MCF 10A (cell line): ENCODE measurements around the gene GNG7. TPM values are rescaled to one million over a fixed set of nuclear protein-coding genes. Genes with fewer than 3 reads are reported as not detected.
"Not testable (repeated sequence)": the region's sequence is repeated elsewhere in the genome, so short reads cannot be mapped to it uniquely, and the experiment has no call there.

Experiments
- BruUV-seq: library from RNA; stranded (reverse); fragments of 400-500 nt; replicated peaks from 2 replicates; lab custom pipeline; 2021; lab: Mats Ljungman, UMichigan
- CTCF ChIA-PET: fragments of 300-600 bp; sonication (Branson Sonifier 250); formaldehyde crosslinking; extraction: SDS; loops from one replicate; lab custom pipeline; 2021; ENCODE audit warnings: antibody characterized with exemption, inconsistent platforms; lab: Yijun Ruan, JAX
- POLR2A ChIA-PET: fragments of 300-600, 350-650 bp; sonication (Branson Sonifier 250); formaldehyde crosslinking; extraction: SDS; loops from one replicate; lab custom pipeline; 2020; ENCODE audit warnings: antibody characterized with exemption, inconsistent platforms; lab: Yijun Ruan, JAX
- DNase-seq: peaks from one replicate; pipeline ENCODE4 v3.0.0-alpha.2; 2018; ENCODE audit not compliant: unreplicated experiment
- H3K27ac Mint-ChIP-seq: one replicate; pipeline ENCODE4 v1.8.0; 2022; ENCODE audit warnings: mild to moderate bottlenecking, low read depth, mixed read lengths; ENCODE audit not compliant: unreplicated experiment
- H3K27me3 Mint-ChIP-seq: one replicate; pipeline ENCODE4 v1.8.0; 2022; ENCODE audit warnings: mixed read lengths; ENCODE audit not compliant: insufficient read depth, unreplicated experiment
- H3K36me3 Mint-ChIP-seq: one replicate; pipeline ENCODE4 v1.8.0; 2022; ENCODE audit warnings: mild to moderate bottlenecking, moderate library complexity, mixed read lengths; ENCODE audit not compliant: insufficient read depth, unreplicated experiment
- H3K4me1 Mint-ChIP-seq: one replicate; pipeline ENCODE4 v1.8.0; 2022; ENCODE audit warnings: mixed read lengths; ENCODE audit not compliant: insufficient read depth, unreplicated experiment
- H3K4me3 Mint-ChIP-seq: one replicate; pipeline ENCODE4 v1.8.0; 2022; ENCODE audit warnings: mild to moderate bottlenecking, moderate library complexity, mixed read lengths; ENCODE audit not compliant: unreplicated experiment
- H3K9me3 Mint-ChIP-seq: one replicate; pipeline ENCODE4 v1.8.0; 2022; ENCODE audit warnings: mixed read lengths; ENCODE audit not compliant: unreplicated experiment
- intact Hi-C: fragments of 100-400 bp; cut with micrococcal nuclease; formaldehyde crosslinking; loops from 2 replicates; pipeline ENCODE4 v1.14.1; 2022
- total RNA-seq: library from RNA; stranded (reverse); gene quantifications from 2 replicates; pipeline ENCODE4 v1.2.3, GENCODE V29; 2022
- TF ChIP-seq, protein P1 (sequence below): fragments of 200-600 bp; IDR thresholded peaks from one replicate; pipeline ENCODE4 v1.8.0; 2022; ENCODE audit warnings: antibody characterized with exemption, mild to moderate bottlenecking; ENCODE audit not compliant: unreplicated experiment

The GNG7 gene
- total RNA-seq, 1 experiment from 2014 or later = 0.51 TPM

- Mint-ChIP-seq H3K36me3 (no peaks in the 10 kb centered on the region), H3K4me1 (no peaks in the 10 kb centered on the region), H3K27ac (no peak overlapping the region), H3K4me3 (no peak overlapping the region), H3K9me3 (no peaks in the 10 kb centered on the region), H3K27me3 (peaks cover 59% of the 10 kb centered on the region)
- CTCF ChIA-PET = interaction anchor here (0.6 kb wide), 1 partner anchor 44 kb away, joined by 3 read pairs; no protein-coding TSS in a partner anchor
- intact Hi-C loops = no loop called here
- POLR2A ChIA-PET = no interaction called here
- DNase-seq = no peak
- BruUV-seq = no TSS peak
- TF ChIP-seq, protein P1, sequence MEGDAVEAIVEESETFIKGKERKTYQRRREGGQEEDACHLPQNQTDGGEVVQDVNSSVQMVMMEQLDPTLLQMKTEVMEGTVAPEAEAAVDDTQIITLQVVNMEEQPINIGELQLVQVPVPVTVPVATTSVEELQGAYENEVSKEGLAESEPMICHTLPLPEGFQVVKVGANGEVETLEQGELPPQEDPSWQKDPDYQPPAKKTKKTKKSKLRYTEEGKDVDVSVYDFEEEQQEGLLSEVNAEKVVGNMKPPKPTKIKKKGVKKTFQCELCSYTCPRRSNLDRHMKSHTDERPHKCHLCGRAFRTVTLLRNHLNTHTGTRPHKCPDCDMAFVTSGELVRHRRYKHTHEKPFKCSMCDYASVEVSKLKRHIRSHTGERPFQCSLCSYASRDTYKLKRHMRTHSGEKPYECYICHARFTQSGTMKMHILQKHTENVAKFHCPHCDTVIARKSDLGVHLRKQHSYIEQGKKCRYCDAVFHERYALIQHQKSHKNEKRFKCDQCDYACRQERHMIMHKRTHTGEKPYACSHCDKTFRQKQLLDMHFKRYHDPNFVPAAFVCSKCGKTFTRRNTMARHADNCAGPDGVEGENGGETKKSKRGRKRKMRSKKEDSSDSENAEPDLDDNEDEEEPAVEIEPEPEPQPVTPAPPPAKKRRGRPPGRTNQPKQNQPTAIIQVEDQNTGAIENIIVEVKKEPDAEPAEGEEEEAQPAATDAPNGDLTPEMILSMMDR = no peak
Observed at GRCh38 chr19:2679439-2679838, 23.1 kb downstream of the GNG7 start.

DNA sequence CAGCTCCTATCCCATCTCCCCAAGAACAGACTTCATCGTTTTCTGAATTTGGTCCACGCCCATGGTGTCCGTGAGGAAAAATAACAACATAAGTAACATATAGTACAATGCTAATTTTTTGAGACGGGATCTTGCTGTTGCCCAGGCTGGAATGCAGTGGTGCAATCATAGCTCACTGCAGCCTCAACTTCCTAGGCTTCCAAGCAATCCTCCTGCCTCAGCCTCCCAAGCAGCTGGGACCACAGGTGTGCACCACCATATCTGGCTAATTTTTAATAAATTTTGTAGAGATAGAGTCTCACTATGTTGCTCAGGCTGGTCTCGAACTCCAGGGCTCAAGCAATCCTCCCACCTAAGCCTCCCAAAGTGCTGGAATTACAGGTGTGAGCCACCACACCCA lies 23.5 kb downstream of the GNG7 start:
- H3K27ac Mint-ChIP-seq, POLR2A ChIA-PET, DNase-seq, H3K9me3 Mint-ChIP-seq, H3K36me3 Mint-ChIP-seq, BruUV-seq, H3K4me3 Mint-ChIP-seq, H3K4me1 Mint-ChIP-seq, intact Hi-C loops, CTCF ChIA-PET: not testable (repeated sequence)
- peaks cover 60% of the 10 kb centered on the region for H3K27me3 Mint-ChIP-seq

DNA sequence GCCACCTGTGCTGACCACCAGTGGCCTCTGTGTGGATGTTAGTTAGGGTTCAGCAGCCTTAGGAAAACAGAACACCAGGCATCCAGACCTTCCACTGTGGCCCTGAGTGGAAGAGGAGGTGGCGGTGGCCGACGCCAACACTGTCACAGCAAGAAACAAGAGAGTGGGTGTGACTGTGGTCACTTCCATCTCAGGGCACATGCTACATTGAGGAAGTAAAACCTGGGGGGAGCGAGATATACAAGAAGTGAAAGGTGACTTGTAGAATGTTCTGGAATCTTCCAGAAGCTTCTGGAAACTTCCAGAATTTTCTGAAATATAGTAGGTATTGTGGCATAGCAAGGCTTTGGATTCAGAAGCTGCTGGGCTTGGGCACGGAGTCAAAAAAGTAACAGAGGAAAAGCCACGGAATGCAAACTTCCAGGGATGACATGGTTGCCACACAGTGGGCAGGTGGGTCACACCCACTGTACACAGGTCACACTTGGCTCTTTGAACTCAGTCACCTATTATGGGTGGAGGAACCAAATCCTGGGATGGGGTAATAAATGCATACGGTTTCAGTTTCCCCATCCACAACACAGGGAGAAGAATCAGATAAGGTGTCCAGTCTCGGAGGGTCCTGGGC lies 24.3 kb downstream of the GNG7 start:
- ChIA-PET CTCF (no interaction called here), POLR2A (no interaction called here)
- Mint-ChIP-seq H3K27me3 (peaks cover 60% of the 10 kb centered on the region), H3K36me3 (no peaks in the 10 kb centered on the region), H3K4me1 (no peaks in the 10 kb centered on the region), H3K9me3 (no peaks in the 10 kb centered on the region), H3K27ac (no peak overlapping the region), H3K4me3 (no peak overlapping the region)
- no peak for DNase-seq
- TF ChIP-seq, protein P1 = no peak
- BruUV-seq = no TSS peak
- intact Hi-C loops = no loop called here

DNA sequence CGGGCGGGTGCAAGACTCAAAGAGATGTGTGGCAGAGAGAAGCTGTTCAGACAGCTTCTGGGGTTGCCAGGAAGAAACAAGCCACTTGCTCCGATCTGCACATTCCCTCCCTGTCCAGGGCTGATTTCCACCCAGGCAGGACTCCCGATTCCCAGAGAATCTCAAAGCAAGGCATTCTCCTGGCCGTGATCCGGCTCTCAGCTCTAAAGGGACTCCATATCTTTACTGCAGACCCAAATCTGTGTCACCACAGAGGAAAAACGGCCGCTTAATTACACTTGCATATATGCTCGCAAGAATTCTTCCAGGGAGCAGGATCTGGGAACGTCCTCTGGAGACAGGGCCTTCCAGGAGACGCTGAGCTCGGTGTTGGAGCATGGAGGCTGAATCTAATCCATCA lies 25.7 kb downstream of the GNG7 start:
- BruUV-seq = no TSS peak
- ChIA-PET CTCF (interaction anchor here (0.6 to 0.8 kb wide), 3 partner anchors 28 to 40 kb away, joined by 3 to 4 read pairs (median 4); no protein-coding TSS in a partner anchor), POLR2A (interaction anchor here (0.5 to 0.7 kb wide), 3 partner anchors 15 to 71 kb away, joined by 3 read pairs; no protein-coding TSS in a partner anchor)
- Mint-ChIP-seq H3K9me3 (no peaks in the 10 kb centered on the region), H3K4me3 (no peak overlapping the region), H3K4me1 (no peaks in the 10 kb centered on the region), H3K27me3 (peaks cover 60% of the 10 kb centered on the region), H3K36me3 (no peaks in the 10 kb centered on the region), H3K27ac (no peak overlapping the region)
- intact Hi-C loops = no loop called here
- DNase-seq = no peak
- TF ChIP-seq, protein P1 = no peak
